SK-N-SH treated with all-trans-retinoic acid at 6 μM for 48 hours (cell line): ENCODE measurements around the gene ZDHHC4.

Experiments
- ATAC-seq: fragments of 200-7000 bp; cut with Tn5 transposase; 3 replicates; pipeline ENCODE4 v1.9.1; 2020; ENCODE audit warnings: mild to moderate bottlenecking, moderate library complexity
- ARNTL ChIP-seq: fragments of 450-650 bp; formaldehyde crosslinking; IDR thresholded peaks from 2 replicates; pipeline ENCODE4 v1.5.0; 2020; ENCODE audit warnings: low read depth, mild to moderate bottlenecking, moderate library complexity, borderline replicate concordance
- BACH2 ChIP-seq: fragments of 250-450 bp; sonication (Bioruptor Pico); IDR thresholded peaks from 2 replicates; pipeline ENCODE4 v1.9.0; 2021; ENCODE audit warnings: mild to moderate bottlenecking, borderline replicate concordance
- CREB5 ChIP-seq: fragments of 250-450 bp; sonication (Bioruptor Pico); IDR thresholded peaks from 2 replicates; pipeline ENCODE4 v1.5.1; 2020; ENCODE audit warnings: low read depth, mild to moderate bottlenecking, moderate library complexity
- CSDC2 ChIP-seq: fragments of 250-450 bp; sonication (Bioruptor Pico); IDR thresholded peaks from 2 replicates; pipeline ENCODE4 v1.5.0; 2020; ENCODE audit warnings: mild to moderate bottlenecking, moderate library complexity
- CSRNP3 ChIP-seq: fragments of 250-450 bp; sonication (Bioruptor Pico); IDR thresholded peaks from 2 replicates; pipeline ENCODE4 v1.5.1; 2021; ENCODE audit warnings: mild to moderate bottlenecking, moderate library complexity
- ESRRG ChIP-seq: fragments of 250-450 bp; sonication (Bioruptor Pico); IDR thresholded peaks from 2 replicates; pipeline ENCODE4 v1.6.1; 2021; ENCODE audit warnings: mild to moderate bottlenecking
- GLIS3 ChIP-seq: fragments of 250-450 bp; sonication (Bioruptor Pico); IDR thresholded peaks from 2 replicates; pipeline ENCODE4 v1.5.0; 2020; ENCODE audit warnings: mild to moderate bottlenecking, moderate library complexity
- OSR1 ChIP-seq: fragments of 250-450 bp; sonication (Bioruptor Pico); IDR thresholded peaks from 2 replicates; pipeline ENCODE4 v1.8.0; 2022; ENCODE audit warnings: moderate library complexity, mild to moderate bottlenecking, inconsistent platforms
- PATZ1 ChIP-seq: fragments of 250-450 bp; sonication (Bioruptor Pico); IDR thresholded peaks from 2 replicates; pipeline ENCODE4 v1.8.0; 2020; ENCODE audit warnings: mild to moderate bottlenecking, moderate library complexity, borderline replicate concordance
- POU6F1 ChIP-seq: fragments of 250-450 bp; sonication (Bioruptor Pico); IDR thresholded peaks from 2 replicates; pipeline ENCODE4 v1.8.0; 2021; ENCODE audit warnings: low read depth, mild to moderate bottlenecking, moderate library complexity, borderline replicate concordance
- PPARA ChIP-seq: fragments of 250-450 bp; sonication (Bioruptor Pico); IDR thresholded peaks from 2 replicates; pipeline ENCODE4 v1.5.0; 2020; ENCODE audit warnings: mild to moderate bottlenecking, borderline replicate concordance
- RARB ChIP-seq: fragments of 250-450 bp; sonication (Bioruptor Pico); IDR thresholded peaks from 2 replicates; pipeline ENCODE4 v1.8.0; 2021; ENCODE audit warnings: mild to moderate bottlenecking, moderate library complexity
- TCF4 ChIP-seq: fragments of 250-450 bp; sonication (Bioruptor Pico); IDR thresholded peaks from 2 replicates; pipeline ENCODE4 v1.8.0; 2021; ENCODE audit warnings: mild to moderate bottlenecking, moderate library complexity, borderline replicate concordance
- TOX ChIP-seq: fragments of 250-450 bp; sonication (Bioruptor Pico); IDR thresholded peaks from 2 replicates; pipeline ENCODE4 v1.8.0; 2021; ENCODE audit warnings: mild to moderate bottlenecking, moderate library complexity, borderline replicate concordance
- TSHZ2 ChIP-seq: fragments of 250-450 bp; sonication (Bioruptor Pico); IDR thresholded peaks from 2 replicates; pipeline ENCODE4 v1.5.0; 2020; ENCODE audit warnings: mild to moderate bottlenecking, moderate library complexity
- ZC3H10 ChIP-seq: fragments of 250-450 bp; sonication (Bioruptor Pico); IDR thresholded peaks from 2 replicates; pipeline ENCODE4 v1.5.1; 2021; ENCODE audit warnings: mild to moderate bottlenecking, moderate library complexity
- ZFP3 ChIP-seq: fragments of 250-450 bp; sonication (Bioruptor Pico); IDR thresholded peaks from 2 replicates; pipeline ENCODE4 v1.5.0; 2020; ENCODE audit warnings: mild to moderate bottlenecking, moderate library complexity
- ZNF565 ChIP-seq: fragments of 450-650 bp; formaldehyde crosslinking; conservative IDR thresholded peaks from 2 replicates; pipeline ENCODE4 v1.5.0; 2020; ENCODE audit warnings: low read depth, mild to moderate bottlenecking, moderate library complexity

ZDHHC4 gene

GRCh38 chr7:6606866-6607583, 29.8 kb downstream of the ZDHHC4 start:
- no peak for TF ChIP-seq GLIS3 (CRISPR knock-in tag)
- no peak for TF ChIP-seq BACH2
- no peak for TF ChIP-seq TOX (CRISPR knock-in tag)
- no peak for TF ChIP-seq CREB5 (CRISPR knock-in tag)
- TF ChIP-seq CSDC2 (CRISPR knock-in tag) = no peak
- TF ChIP-seq POU6F1 (CRISPR knock-in tag) = no peak
- TF ChIP-seq ARNTL = no peak
- no peak for TF ChIP-seq ZC3H10 (CRISPR knock-in tag)
- no peak for TF ChIP-seq ESRRG
- TF ChIP-seq PPARA (CRISPR knock-in tag) = no peak
- TF ChIP-seq ZFP3 (CRISPR knock-in tag) = no peak
- no peak for TF ChIP-seq CSRNP3 (CRISPR knock-in tag)
- TF ChIP-seq RARB (CRISPR knock-in tag) = no peak
- no peak for TF ChIP-seq ZNF565 (CRISPR knock-in tag)
- TF ChIP-seq OSR1 (CRISPR knock-in tag) = no peak
- no peak for TF ChIP-seq PATZ1 (CRISPR knock-in tag)
- no peak for TF ChIP-seq TSHZ2 (CRISPR knock-in tag)
- no peak for TF ChIP-seq TCF4
- ATAC-seq = no peak

DNA sequence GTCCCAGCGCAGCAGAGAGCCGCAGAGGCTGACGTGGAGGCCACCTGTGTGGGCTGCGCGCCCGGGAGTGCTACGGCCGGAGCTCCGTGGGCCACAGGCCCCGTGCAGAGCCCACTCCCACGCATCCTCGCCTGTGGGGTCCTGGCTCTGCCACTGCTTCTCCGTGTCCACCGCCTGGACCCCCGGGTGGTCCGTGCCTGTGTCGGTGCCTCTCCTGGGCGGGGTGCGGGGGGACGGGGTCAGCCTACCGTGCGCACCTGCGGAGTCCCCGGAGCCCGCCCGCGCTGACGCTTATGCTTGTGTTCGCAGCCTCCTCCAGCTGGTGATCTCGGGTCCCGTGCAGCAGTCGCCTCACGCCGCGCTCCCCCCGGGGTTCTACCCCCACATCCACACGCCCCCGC, 30.4 kb downstream of the ZDHHC4 start:
- no peak for TF ChIP-seq TOX (CRISPR knock-in tag)
- TF ChIP-seq ESRRG = no peak
- no peak for TF ChIP-seq CSDC2 (CRISPR knock-in tag)
- no peak for TF ChIP-seq GLIS3 (CRISPR knock-in tag)
- TF ChIP-seq CSRNP3 (CRISPR knock-in tag) = no peak
- no peak for ATAC-seq

GRCh38 chr7:6608081-6608480, 30.8 kb downstream of the ZDHHC4 start:
- ATAC-seq = no peak
- no peak for TF ChIP-seq ZNF565 (CRISPR knock-in tag)
